Measurements from ENCODE around the gene SOX8.

DNA sequence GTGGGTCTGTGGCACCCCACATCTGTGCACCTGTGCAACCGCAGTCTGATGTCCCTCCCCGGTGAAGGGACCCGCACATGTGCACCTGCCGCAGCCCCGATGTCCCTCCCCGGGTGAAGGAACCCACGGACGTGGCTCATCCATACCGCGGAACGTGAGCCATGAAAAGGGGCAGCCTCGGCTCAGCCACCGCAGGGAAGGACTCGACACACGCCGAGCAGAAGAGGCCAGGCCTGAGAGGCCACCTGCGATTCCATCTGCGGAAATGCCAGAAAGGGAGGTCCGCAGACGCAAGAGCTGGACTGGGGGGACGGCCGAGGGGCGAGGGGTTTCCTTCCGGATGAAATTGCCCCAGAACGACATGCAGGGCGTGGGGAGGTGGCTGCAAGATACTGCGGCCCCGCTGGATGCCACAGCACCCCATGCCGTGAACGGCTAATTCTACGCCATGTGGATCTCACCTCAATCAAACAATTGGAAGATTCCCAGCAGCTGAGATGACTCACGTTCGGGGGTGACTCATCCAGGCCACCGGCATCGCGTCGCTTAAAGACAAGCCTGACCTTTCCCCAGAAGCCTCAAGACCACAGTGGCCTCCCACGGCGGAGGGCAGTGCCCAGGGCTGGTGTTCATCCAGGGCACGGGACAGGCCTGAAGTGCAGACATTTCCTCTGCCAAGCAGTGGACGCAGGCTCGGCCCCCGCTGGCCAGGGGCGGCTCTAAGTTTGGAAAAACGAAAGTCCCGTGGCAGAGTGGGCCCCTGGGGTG is 21.0 kb downstream of the SOX8 start:
- TF ChIP-seq, protein P1, sequence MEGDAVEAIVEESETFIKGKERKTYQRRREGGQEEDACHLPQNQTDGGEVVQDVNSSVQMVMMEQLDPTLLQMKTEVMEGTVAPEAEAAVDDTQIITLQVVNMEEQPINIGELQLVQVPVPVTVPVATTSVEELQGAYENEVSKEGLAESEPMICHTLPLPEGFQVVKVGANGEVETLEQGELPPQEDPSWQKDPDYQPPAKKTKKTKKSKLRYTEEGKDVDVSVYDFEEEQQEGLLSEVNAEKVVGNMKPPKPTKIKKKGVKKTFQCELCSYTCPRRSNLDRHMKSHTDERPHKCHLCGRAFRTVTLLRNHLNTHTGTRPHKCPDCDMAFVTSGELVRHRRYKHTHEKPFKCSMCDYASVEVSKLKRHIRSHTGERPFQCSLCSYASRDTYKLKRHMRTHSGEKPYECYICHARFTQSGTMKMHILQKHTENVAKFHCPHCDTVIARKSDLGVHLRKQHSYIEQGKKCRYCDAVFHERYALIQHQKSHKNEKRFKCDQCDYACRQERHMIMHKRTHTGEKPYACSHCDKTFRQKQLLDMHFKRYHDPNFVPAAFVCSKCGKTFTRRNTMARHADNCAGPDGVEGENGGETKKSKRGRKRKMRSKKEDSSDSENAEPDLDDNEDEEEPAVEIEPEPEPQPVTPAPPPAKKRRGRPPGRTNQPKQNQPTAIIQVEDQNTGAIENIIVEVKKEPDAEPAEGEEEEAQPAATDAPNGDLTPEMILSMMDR (IDR thresholded peaks at IDR 0.05): no peak
- no peak for TF ChIP-seq EZH2 (IDR thresholded peaks at IDR 0.05)
- TF ChIP-seq EZH2phosphoT487 (IDR thresholded peaks at IDR 0.05): no peak

Measured in neural progenitor cell (in vitro differentiated cells).